Measurements from ENCODE around the gene YES1. TPM values are rescaled to one million over a fixed set of nuclear protein-coding genes. Genes with fewer than 3 reads are reported as not detected.

YES1 gene
- total RNA-seq, 1 experiment from 2014 or later, result 81.9 TPM

DNA sequence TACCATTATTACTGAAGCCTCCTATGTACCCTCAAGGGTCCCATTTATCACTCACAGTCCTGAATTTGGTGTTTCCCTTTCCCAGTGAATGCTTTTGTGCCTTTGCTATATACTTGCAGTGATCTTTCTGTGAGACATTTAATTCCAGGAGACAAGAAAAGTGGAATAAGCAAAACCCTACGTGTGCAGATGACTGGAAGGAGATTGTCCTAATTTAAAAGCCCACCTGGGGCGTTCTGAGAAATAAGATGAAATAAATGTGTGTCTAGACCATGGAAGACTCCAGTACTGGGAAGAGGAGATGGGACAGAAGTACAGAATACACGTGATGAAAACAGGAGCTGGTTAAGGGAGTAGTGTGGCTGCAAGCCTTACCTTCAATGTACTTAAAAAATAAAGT is 135.3 kb downstream of the YES1 start:
- in situ Hi-C loops (cut with HindIII; ENCODE audit: low sequenced_read_pairs), result no loop called here

DNA sequence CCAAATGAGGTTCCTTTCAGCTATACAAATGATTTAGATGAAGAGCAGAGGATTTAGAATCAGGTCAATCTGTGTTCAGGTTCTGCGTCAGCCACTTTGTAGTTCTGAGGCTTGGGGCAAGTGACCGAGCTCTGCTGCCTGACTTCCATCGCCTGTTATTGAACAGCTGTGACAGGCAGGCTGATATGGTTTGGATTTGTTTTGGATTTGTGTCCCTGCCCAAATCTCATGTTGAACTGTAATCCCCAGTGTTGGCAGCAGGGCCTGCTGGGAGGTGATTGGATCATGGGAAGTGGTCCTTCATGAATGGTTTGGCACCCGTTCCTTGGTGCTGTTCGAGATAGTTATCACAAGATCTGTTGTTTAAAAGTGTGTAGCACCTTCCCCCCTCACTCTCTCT is 136.0 kb downstream of the YES1 start:
- in situ Hi-C loops (cut with HindIII; ENCODE audit: low sequenced_read_pairs), result no loop called here
- no peak for DNase-seq (ENCODE audit: low spot score)

More for the DNA sequence above, 135.3 kb downstream of the YES1 start:
- DNase-seq (ENCODE audit: low spot score), result no peak

DNA sequence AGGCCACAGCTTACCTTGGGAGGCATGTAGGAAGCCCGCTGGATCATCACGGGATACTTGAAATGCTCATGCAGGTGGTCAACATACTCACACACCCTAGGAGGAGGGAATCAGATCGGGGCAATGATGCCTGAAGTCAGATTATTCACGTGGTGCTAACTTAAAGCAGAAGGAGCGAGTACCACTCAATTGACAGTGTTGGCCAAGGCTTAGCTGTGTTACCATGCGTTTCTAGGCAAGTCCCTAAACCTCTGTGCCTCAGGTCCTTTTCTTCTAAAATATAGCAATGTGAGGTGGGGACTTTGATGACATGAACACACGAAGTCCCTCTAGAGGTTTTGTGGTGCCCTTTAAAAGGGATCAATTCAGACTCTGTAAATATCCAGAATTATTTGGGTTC is 136.7 kb downstream of the YES1 start:
- DNase-seq (ENCODE audit: low spot score), result no peak
- in situ Hi-C loops (cut with HindIII; ENCODE audit: low sequenced_read_pairs), result no loop called here

DNA sequence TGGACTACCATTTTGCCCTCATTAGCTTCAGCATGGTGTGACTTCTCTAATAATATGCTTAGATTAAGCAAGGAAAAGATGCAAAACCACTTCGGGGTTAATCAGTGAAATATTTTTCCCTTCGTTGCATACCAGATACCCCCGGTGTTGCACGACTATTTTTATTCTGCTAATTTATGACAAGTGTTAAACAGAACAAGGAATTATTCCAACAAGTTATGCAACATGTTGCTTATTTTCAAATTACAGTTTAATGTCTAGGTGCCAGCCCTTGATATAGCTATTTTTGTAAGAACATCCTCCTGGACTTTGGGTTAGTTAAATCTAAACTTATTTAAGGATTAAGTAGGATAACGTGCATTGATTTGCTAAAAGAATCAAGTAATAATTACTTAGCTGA is 138.3 kb downstream of the YES1 start:
- in situ Hi-C loops (cut with HindIII; ENCODE audit: low sequenced_read_pairs), result no loop called here
- no peak for DNase-seq (ENCODE audit: low spot score)

DNA sequence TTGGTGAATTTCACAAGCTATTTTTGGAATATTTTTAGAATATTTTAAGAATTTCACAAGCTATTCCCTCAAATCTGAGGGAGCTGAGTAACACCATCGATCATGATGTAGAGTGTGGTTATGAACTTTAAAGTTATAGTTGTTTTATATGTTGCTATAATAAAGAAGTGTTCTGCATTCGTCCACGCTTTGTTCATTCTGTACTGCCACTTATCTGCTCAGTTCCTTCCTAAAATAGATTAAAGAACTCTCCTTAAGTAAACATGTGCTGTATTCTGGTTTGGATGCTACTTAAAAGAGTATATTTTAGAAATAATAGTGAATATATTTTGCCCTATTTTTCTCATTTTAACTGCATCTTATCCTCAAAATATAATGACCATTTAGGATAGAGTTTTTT is 138.7 kb downstream of the YES1 start:
- in situ Hi-C loops (cut with HindIII; ENCODE audit: low sequenced_read_pairs), result no loop called here
- no peak for DNase-seq (ENCODE audit: low spot score)

Other genes with a start within 250 kb of the YES1 start
- gene CETN1, start 231.9 kb downstream of the YES1 start, total RNA-seq (2014; rRNA removed; shearing (Covaris generic)), result not detected in 2 replicates
- gene CLUL1, start 215.3 kb downstream of the YES1 start, total RNA-seq (2014; rRNA removed; shearing (Covaris generic)), result 1.3 TPM in 1 of 2 replicates, not detected in the other
- gene TYMS, start 154.6 kb downstream of the YES1 start, total RNA-seq (2014; rRNA removed; shearing (Covaris generic)), result 136 and 166 TPM in 2 replicates
- gene ENOSF1, start 99.6 kb downstream of the YES1 start, total RNA-seq (2014; rRNA removed; shearing (Covaris generic)), result 57.1 and 88.7 TPM in 2 replicates
- gene ADCYAP1, start 92.6 kb upstream of the YES1 start, total RNA-seq (2014; rRNA removed; shearing (Covaris generic)), result 5.0 and 13.9 TPM in 2 replicates